Trophoblast cell (in vitro differentiated cells and primary cell): ENCODE results near the gene COPZ2.
A peak's percentile ranks its signal among the peaks of the same experiment; 100 is the strongest.

Source experiments
- DNase-seq, 2 donors: peaks; one replicate each; pipeline ENCODE4 v3.0.0-alpha.2; 2016
- H2AFZ ChIP-seq: 2 replicates; pipeline ENCODE4 v1.6.1; 2013; ENCODE audit warnings: low read length, moderate library complexity, mild to moderate bottlenecking; ENCODE audit not compliant: insufficient read depth, poor library complexity
- H2AK5ac ChIP-seq: 2 replicates; pipeline ENCODE4 v1.6.1; 2013; ENCODE audit warnings: mild to moderate bottlenecking, low read length
- H2BK120ac ChIP-seq: 2 replicates; pipeline ENCODE4 v1.6.1; 2013; ENCODE audit warnings: low read length, mild to moderate bottlenecking, moderate library complexity; ENCODE audit not compliant: insufficient read depth, poor library complexity
- H2BK12ac ChIP-seq: 2 replicates; pipeline ENCODE4 v1.6.1; 2013; ENCODE audit warnings: mild to moderate bottlenecking, low read length, moderate library complexity
- H2BK5ac ChIP-seq: 2 replicates; pipeline ENCODE4 v1.6.1; 2013; ENCODE audit warnings: low read length, low read depth, moderate library complexity, mild to moderate bottlenecking; ENCODE audit not compliant: poor library complexity
- H3K14ac ChIP-seq: 2 replicates; pipeline ENCODE4 v1.6.1; 2013; ENCODE audit warnings: mild to moderate bottlenecking, low read length
- H3K18ac ChIP-seq: 2 replicates; pipeline ENCODE4 v1.6.1; 2013; ENCODE audit warnings: mild to moderate bottlenecking, low read length
- H3K23ac ChIP-seq: 2 replicates; pipeline ENCODE4 v1.6.1; 2013; ENCODE audit warnings: low read length
- H3K27ac ChIP-seq: 2 replicates; pipeline ENCODE4 v1.5.1; 2013; ENCODE audit warnings: low read depth, mild to moderate bottlenecking, inconsistent platforms, low read length, moderate library complexity
- H3K27me3 ChIP-seq: 2 replicates; pipeline ENCODE4 v1.6.1; 2013; ENCODE audit warnings: inconsistent platforms, mild to moderate bottlenecking, low read length, moderate library complexity; ENCODE audit not compliant: insufficient read depth
- H3K36me3 ChIP-seq, 2 experiments: 1 replicate in 1 of 2; 2 replicates in 1 of 2; pipeline ENCODE4 v1.6.1; 2013; ENCODE audit warnings: low read length in 2 of 2, mild to moderate bottlenecking in 2 of 2, moderate library complexity in 1 of 2; ENCODE audit not compliant: insufficient read depth in 2 of 2, control insufficient read depth in 1 of 2
- H3K4ac ChIP-seq: 2 replicates; pipeline ENCODE4 v1.6.1; 2013; ENCODE audit warnings: low read depth, mild to moderate bottlenecking, low read length, moderate library complexity
- H3K4me1 ChIP-seq, 2 experiments: 1 replicate in 1 of 2; 2 replicates in 1 of 2; pipeline ENCODE4 v1.6.1; 2013; ENCODE audit warnings: low read length in 2 of 2, mild to moderate bottlenecking in 2 of 2, moderate library complexity in 1 of 2; ENCODE audit not compliant: insufficient read depth in 2 of 2, control insufficient read depth in 1 of 2
- H3K4me2 ChIP-seq: 2 replicates; pipeline ENCODE4 v1.6.1; 2013; ENCODE audit warnings: inconsistent platforms, mild to moderate bottlenecking, low read length, moderate library complexity
- H3K4me3 ChIP-seq: 2 replicates; pipeline ENCODE4 v1.5.1; 2013; ENCODE audit warnings: mild to moderate bottlenecking, low read depth, low read length, inconsistent platforms
- H3K79me1 ChIP-seq: one replicate; pipeline ENCODE4 v1.6.1; 2013; ENCODE audit warnings: low read length
- H3K79me2 ChIP-seq: 2 replicates; pipeline ENCODE4 v1.6.1; 2013; ENCODE audit warnings: low read length, mild to moderate bottlenecking; ENCODE audit not compliant: control insufficient read depth, insufficient read depth, poor library complexity
- H3K9ac ChIP-seq: 2 replicates; pipeline ENCODE4 v1.6.1; 2013; ENCODE audit warnings: mild to moderate bottlenecking, low read length
- H3K9me3 ChIP-seq: 2 replicates; pipeline ENCODE4 v1.6.1; 2013; ENCODE audit warnings: low read depth, mild to moderate bottlenecking, control low read depth, inconsistent platforms, low read length; ENCODE audit not compliant: insufficient read depth
- H4K12ac ChIP-seq: 2 replicates; pipeline ENCODE4 v1.6.1; 2013; ENCODE audit warnings: low read depth, mild to moderate bottlenecking, low read length, moderate library complexity
- H4K8ac ChIP-seq: 2 replicates; pipeline ENCODE4 v1.6.1; 2013; ENCODE audit warnings: low read depth, mild to moderate bottlenecking, low read length, moderate library complexity
- H4K91ac ChIP-seq: one replicate; pipeline ENCODE4 v1.6.1; 2013; ENCODE audit warnings: low read depth, mild to moderate bottlenecking, low read length, moderate library complexity
- WGBS: extraction: QIAGEN DNeasy Blood & Tissue Kit; methylation state at CpG from one replicate; pipeline ENCODE4 v1.1.7; 2013; ENCODE audit warnings: missing lambda C conversion rate; ENCODE audit not compliant: insufficient read length, insufficient coverage; ENCODE audit errors: extremely low coverage; 5-methylcytosine and 5-hydroxymethylcytosine counted together

The COPZ2 gene

DNA sequence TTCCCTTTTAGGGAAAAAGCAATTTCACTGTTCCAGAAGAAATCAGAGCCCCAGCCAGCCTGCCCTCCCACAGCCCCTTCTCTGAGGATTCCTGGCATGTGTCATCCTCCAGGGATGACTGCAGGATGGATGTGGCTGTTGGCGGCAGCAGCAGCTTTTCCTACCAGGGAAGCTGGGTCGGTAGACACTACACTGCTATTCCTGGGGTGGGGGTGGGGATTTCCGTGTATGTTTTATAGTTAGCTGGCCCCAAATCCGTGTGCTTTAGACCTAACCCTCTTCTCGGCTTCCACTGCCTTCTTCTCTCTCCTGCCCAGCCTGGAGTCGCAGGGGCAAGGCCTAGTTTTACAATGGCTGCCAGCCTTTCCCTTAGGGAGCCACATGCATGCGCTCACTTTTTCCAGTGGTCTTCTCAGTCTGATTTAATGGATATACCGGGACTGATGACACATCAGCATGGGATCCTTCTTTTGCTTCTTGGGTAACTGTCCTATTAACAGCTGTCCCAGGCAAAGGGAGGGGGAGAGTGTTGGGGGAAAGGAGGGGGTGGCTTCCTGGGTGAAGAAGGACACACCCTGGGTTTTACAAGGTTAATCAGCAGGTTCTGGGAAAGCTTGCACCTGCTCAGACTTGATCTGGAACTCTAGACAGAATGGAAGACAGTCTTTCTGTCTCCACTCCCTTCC, 7.9 kb upstream of the COPZ2 start:
- Histone ChIP-seq H2BK12ac (no peak overlapping the region), H2AK5ac (no peak overlapping the region), H3K4ac (no peak overlapping the region), H4K8ac (no peak overlapping the region), H3K4me3 (no peak overlapping the region), H3K36me3 (peaks cover 0 to under 1% of the 10 kb centered on the region in 2 experiments), H3K27ac (no peak overlapping the region), H2AFZ (no peak overlapping the region), H3K9me3 (peaks cover 4% of the 10 kb centered on the region), H3K27me3 (no peaks in the 10 kb centered on the region), H3K9ac (no peak overlapping the region), H2BK5ac (no peak overlapping the region), H3K4me2 (no peak overlapping the region), H3K79me1 (peaks cover 14% of the 10 kb centered on the region), H3K18ac (no peak overlapping the region), H3K23ac (no peak overlapping the region), H3K79me2 (peaks cover 11% of the 10 kb centered on the region), H4K12ac (no peak overlapping the region), H4K91ac (no peak overlapping the region), H2BK120ac (no peak overlapping the region), H3K4me1 (peaks cover 0 to 14% of the 10 kb centered on the region in 2 experiments), H3K14ac (no peak overlapping the region)
- DNase-seq = no peak
- no CpG with 5 or more reads among the region's 8 CpGs for WGBS

DNA sequence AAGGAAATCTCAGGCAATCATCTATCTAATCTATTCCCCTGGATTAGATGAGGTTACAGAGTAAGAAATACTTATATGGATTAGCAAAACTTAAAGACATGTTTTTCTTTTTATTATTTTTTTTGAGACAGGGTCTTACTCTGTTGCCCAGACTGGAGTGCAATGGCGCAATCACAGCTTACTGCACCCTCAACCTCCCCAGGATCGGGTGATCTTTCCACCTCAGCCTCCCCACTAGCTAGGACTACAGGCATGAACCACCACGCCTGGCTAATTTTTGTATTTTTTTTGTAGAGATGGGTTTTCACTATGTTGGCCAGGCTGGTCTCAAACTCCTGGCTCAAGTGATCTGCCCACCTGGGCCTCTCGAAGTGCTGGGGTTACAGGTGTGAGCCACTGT, 7.3 kb upstream of the COPZ2 start:
- Histone ChIP-seq H3K27me3 (no peaks in the 10 kb centered on the region), H3K9me3 (peaks cover 4% of the 10 kb centered on the region), H3K4me1 (peaks cover 0 to 14% of the 10 kb centered on the region in 2 experiments), H3K23ac (no peak overlapping the region), H4K12ac (no peak overlapping the region), H3K4ac (no peak overlapping the region), H3K4me2 (no peak overlapping the region), H3K18ac (no peak overlapping the region), H2BK5ac (no peak overlapping the region), H2AK5ac (no peak overlapping the region), H3K27ac (no peak overlapping the region), H3K79me1 (peaks cover 14% of the 10 kb centered on the region), H2BK12ac (no peak overlapping the region), H4K91ac (no peak overlapping the region), H3K79me2 (peaks cover 11% of the 10 kb centered on the region), H3K4me3 (no peak overlapping the region), H3K9ac (no peak overlapping the region), H3K36me3 (no peaks in the 10 kb centered on the region), H2AFZ (no peak overlapping the region), H3K14ac (no peak overlapping the region), H4K8ac (no peak overlapping the region), H2BK120ac (no peak overlapping the region)
- WGBS = no CpG with 5 or more reads among the region's 4 CpGs
- no peak for DNase-seq

DNA sequence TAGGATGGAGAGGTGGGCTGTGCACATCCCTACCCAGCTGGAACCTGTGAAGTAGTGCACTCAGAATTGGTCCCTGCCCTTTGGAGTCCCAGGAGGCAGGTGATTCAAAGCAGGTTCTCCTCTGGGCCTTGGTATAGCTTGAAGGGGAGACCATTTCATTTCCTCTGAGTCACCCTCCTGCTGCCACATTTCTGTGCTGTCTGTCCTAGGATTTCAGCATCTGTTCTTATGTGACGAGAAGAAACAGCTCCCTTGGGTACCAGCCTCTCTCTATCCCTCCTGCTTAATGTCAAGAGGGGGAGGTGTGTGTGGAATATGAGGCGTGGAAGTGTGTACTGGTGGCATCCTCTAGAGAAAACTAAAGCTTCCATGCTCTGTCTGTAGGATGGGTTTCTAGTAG, 5.6 kb upstream of the COPZ2 start:
- Histone ChIP-seq H3K9me3 (peaks cover 4% of the 10 kb centered on the region), H3K4me2 (no peak overlapping the region), H2AFZ (no peak overlapping the region), H3K79me2 (peaks cover 4% of the 10 kb centered on the region), H4K12ac (no peak overlapping the region), H3K4me3 (no peak overlapping the region), H3K14ac (no peak overlapping the region), H4K91ac (no peak overlapping the region), H3K4me1 (peaks cover 0 to 12% of the 10 kb centered on the region in 2 experiments), H3K27me3 (peaks cover 3% of the 10 kb centered on the region), H4K8ac (no peak overlapping the region), H3K27ac (no peak overlapping the region), H2BK12ac (no peak overlapping the region), H3K36me3 (no peaks in the 10 kb centered on the region), H2BK5ac (no peak overlapping the region), H2AK5ac (no peak overlapping the region), H3K18ac (no peak overlapping the region), H3K4ac (no peak overlapping the region), H3K79me1 (peaks cover 6% of the 10 kb centered on the region), H3K23ac (peak overlapping the region; percentile 37), H2BK120ac (no peak overlapping the region), H3K9ac (no peak overlapping the region)
- no CpG with 5 or more reads among the region's 2 CpGs for WGBS
- DNase-seq = no peak

DNA sequence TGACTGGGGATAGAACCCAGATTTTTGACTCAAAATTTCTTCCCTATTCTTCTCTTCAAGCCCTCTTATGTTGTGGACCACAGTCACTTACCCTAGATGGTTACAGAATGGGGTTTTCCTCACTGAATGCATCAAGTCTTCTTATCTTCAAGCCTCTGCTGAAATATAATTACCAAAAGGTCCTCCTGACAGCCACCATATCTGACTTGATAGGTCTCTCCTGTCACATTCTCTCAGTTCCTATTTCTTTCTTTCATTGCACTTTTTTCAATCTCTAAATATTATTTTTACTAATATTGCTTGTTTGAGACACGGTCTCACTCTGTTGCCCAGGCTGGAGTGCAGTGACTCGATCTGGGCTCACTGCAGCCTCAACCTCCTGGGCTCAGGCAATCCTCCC, 1.1 kb upstream of the COPZ2 start:
- DNase-seq = no peak
- Histone ChIP-seq H3K4me1 (peaks cover 6 to 10% of the 10 kb centered on the region in 2 experiments), H3K79me2 (no peaks in the 10 kb centered on the region), H2BK5ac (no peak overlapping the region), H3K18ac (no peak overlapping the region), H3K14ac (no peak overlapping the region), H3K79me1 (no peaks in the 10 kb centered on the region), H3K27ac (no peak overlapping the region), H4K91ac (no peak overlapping the region), H2BK120ac (no peak overlapping the region), H3K27me3 (peaks cover 19% of the 10 kb centered on the region), H3K4me3 (no peak overlapping the region), H3K9ac (no peak overlapping the region), H3K4me2 (no peak overlapping the region), H3K23ac (no peak overlapping the region), H2AK5ac (no peak overlapping the region), H3K4ac (no peak overlapping the region), H4K8ac (no peak overlapping the region), H2BK12ac (no peak overlapping the region), H4K12ac (no peak overlapping the region), H2AFZ (no peak overlapping the region), H3K36me3 (no peaks in the 10 kb centered on the region), H3K9me3 (peaks cover 7% of the 10 kb centered on the region)
- no CpG with 5 or more reads among the region's 2 CpGs for whole genome bisulfite sequencing
